ENCODE results near the gene PGLYRP2. TPM values are rescaled to one million over a fixed set of nuclear protein-coding genes. Genes with fewer than 3 reads are reported as not detected.

Gene PGLYRP2
- total and polyA plus RNA-seq, 7 donors: 0.60 TPM; not detected in 6

GRCh38 chr19:15444505-15445226 lies 34.6 kb downstream of the PGLYRP2 start:
- Histone ChIP-seq H3K36me3 (peaks cover 0 to 8% (median 0%) of the 10 kb centered on the region in 4 donors), H3K4me3 (no peak overlapping the region), H3K27ac (no peak overlapping the region), H3K27me3 (no peaks in the 10 kb centered on the region), H3K4me1 (peaks cover 0 to 14% (median 10%) of the 10 kb centered on the region in 4 donors), H3K9me3 (no peaks in the 10 kb centered on the region)
- WGBS, 2 donors: 90 to 91% methylated on average over 15 of the region's 15 CpGs
- intact Hi-C loops (cut with DNase I): no loop called here
- TF ChIP-seq, protein P1, sequence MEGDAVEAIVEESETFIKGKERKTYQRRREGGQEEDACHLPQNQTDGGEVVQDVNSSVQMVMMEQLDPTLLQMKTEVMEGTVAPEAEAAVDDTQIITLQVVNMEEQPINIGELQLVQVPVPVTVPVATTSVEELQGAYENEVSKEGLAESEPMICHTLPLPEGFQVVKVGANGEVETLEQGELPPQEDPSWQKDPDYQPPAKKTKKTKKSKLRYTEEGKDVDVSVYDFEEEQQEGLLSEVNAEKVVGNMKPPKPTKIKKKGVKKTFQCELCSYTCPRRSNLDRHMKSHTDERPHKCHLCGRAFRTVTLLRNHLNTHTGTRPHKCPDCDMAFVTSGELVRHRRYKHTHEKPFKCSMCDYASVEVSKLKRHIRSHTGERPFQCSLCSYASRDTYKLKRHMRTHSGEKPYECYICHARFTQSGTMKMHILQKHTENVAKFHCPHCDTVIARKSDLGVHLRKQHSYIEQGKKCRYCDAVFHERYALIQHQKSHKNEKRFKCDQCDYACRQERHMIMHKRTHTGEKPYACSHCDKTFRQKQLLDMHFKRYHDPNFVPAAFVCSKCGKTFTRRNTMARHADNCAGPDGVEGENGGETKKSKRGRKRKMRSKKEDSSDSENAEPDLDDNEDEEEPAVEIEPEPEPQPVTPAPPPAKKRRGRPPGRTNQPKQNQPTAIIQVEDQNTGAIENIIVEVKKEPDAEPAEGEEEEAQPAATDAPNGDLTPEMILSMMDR (IDR thresholded peaks at IDR 0.05): no peak
- TF ChIP-seq EP300 (IDR thresholded peaks at IDR 0.05) (no peak), POLR2AphosphoS5 (IDR thresholded peaks at IDR 0.05) (no peak), POLR2A (IDR thresholded peaks at IDR 0.05) (no peak)
- DNase-seq: no peak

DNA sequence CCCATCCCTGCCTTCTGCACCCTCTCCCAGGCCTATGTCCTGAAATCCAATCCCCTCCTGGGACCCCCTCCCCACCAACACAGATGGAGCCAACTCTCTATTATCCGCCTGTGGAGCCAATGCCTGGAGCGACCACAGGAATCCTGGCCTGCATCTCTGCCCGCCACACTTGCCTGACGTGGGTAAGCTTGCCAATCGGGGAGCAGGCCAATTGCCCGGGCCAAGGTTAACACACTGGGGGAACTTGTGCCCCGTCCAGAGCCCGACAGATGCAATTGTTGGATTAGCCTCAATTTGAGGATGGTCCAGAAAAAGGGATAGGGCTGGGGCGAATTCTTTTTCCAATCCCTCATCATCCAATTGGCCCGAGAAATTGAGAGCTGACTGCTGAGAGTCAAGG lies 35.5 kb downstream of the PGLYRP2 start:
- intact Hi-C loops (cut with DNase I): no loop called here
- H3K36me3 ChIP-seq: peaks cover 0 to 14% (median 0%) of the 10 kb centered on the region in 4 donors
- H3K27me3 ChIP-seq: no peaks in the 10 kb centered on the region
- no peaks in the 10 kb centered on the region for H3K9me3 ChIP-seq
- TF ChIP-seq EP300 (IDR thresholded peaks at IDR 0.05) (no peak), POLR2A (IDR thresholded peaks at IDR 0.05) (no peak), POLR2AphosphoS5 (IDR thresholded peaks at IDR 0.05) (no peak)
- TF ChIP-seq, protein P1 (IDR thresholded peaks at IDR 0.05): no peak
- 90 to 91% methylated on average over 10 of the region's 10 CpGs for WGBS, 2 donors
- H3K27ac ChIP-seq: no peak overlapping the region
- DNase-seq: no peak
- no peak overlapping the region for H3K4me3 ChIP-seq
- peaks cover 0 to 8% (median 5%) of the 10 kb centered on the region in 4 donors for H3K4me1 ChIP-seq

DNA sequence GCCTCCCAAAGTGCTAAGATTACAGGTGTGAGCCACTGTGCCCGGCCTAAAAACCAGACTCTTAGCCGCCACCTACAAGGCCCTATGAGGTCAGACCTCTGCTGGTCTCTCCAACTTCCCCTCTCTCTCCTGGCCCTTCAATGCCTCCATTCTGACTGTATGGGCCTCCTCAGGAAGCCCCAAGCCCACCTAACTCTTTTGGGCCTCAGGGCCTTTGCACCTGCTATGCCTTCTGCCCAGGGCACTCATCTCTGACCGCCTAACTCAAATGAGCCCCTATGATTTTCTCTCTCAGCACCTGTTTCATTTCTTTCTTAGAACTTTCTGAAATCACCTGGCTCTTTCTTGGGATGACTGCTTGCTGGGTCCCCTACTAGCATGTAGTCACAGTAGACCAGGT lies 36.0 kb downstream of the PGLYRP2 start:
- intact Hi-C loops (cut with DNase I): no loop called here
- Histone ChIP-seq H3K4me3 (no peak overlapping the region), H3K27ac (no peak overlapping the region), H3K27me3 (no peaks in the 10 kb centered on the region), H3K36me3 (peaks cover 0 to 14% (median 0%) of the 10 kb centered on the region in 4 donors), H3K9me3 (no peaks in the 10 kb centered on the region), H3K4me1 (peaks cover 0 to 5% (median 2%) of the 10 kb centered on the region in 4 donors)
- 90 to 93% methylated on average over 3 of the region's 3 CpGs for WGBS, 2 donors
- TF ChIP-seq, protein P1 (IDR thresholded peaks at IDR 0.05): no peak
- no peak for TF ChIP-seq EP300 (IDR thresholded peaks at IDR 0.05)
- TF ChIP-seq POLR2A (IDR thresholded peaks at IDR 0.05): no peak
- TF ChIP-seq POLR2AphosphoS5 (IDR thresholded peaks at IDR 0.05): no peak
- no peak for DNase-seq

GRCh38 chr19:15442142-15442920 lies 37.0 kb downstream of the PGLYRP2 start:
- WGBS, 2 donors: 79 to 85% methylated on average over 13 of the region's 13 CpGs
- Histone ChIP-seq H3K4me3 (no peak overlapping the region), H3K9me3 (no peaks in the 10 kb centered on the region), H3K27ac (no peak overlapping the region), H3K27me3 (no peaks in the 10 kb centered on the region), H3K4me1 (peaks cover 0 to 12% (median 10%) of the 10 kb centered on the region in 4 donors), H3K36me3 (peaks cover 0 to 14% (median 0%) of the 10 kb centered on the region in 4 donors)
- intact Hi-C loops (cut with DNase I): no loop called here
- TF ChIP-seq POLR2A (IDR thresholded peaks at IDR 0.05): no peak
- TF ChIP-seq EP300 (IDR thresholded peaks at IDR 0.05): no peak
- TF ChIP-seq, protein P1 (IDR thresholded peaks at IDR 0.05): no peak
- TF ChIP-seq POLR2AphosphoS5 (IDR thresholded peaks at IDR 0.05): no peak
- no peak for DNase-seq

Measured in sigmoid colon (tissue), 7 donors.